ENCODE results near the gene CCM2. TPM values are rescaled to one million over a fixed set of nuclear protein-coding genes. Genes with fewer than 3 reads are reported as not detected.
"Not testable (repeated sequence)": the region's sequence is repeated elsewhere in the genome, so short reads cannot be mapped to it uniquely, and the experiment has no call there.

The CCM2 gene
- polyA plus RNA-seq, 1 donor from 2014 or later, result 25.8 TPM

DNA sequence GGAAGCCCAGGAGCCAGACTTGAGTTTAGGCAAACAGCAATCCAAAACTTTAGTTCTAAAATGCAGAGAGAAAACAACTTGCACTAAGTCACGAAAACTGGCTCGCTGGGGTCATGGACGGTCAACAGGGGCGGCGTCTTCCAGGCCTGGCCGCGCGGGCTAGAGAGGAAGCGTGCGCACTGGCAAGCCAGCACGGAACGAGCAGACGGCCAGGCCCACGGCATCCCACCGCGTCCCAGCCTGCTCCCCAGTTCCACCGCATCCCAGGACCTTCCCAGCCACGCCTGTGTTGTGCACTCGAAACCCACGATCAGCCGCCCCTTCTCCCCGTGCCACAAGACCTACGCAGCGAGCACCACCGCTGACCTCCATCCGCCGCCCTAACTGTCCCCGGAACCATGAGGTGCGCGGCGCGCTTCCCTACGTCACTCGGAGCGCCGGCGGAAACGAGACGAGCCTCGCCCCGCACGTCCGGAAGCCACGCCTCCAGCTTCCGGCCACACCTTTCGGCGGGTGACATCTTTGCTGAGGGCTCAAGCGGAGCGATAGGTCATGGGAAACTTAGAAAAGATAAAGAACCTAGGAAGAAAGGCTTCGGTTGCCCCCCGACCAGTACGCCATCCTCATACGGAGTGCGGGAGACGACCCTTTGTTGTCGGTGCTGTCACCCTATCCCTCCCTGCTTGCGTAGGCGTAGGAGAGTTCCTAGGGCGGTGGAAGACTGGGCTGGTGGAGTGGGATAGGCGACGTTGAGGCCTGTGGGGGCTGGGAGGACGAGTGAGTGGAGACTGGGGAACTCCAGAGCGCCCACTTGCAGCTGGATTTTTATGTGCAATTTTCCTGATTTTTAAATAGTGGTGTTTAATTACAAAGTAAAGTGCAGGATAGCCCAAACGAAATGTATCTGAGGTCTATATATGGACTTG is 111.6 kb downstream of the CCM2 start, which contains the start of gene TBRG4:
Gene TBRG4 (minus strand): TSS at position 400 of the 926 bp plus-strand sequence. CDS start 2,460 bp downstream, outside the sequence.
- Histone ChIP-seq H3K79me2 (replicated peaks; ENCODE audit: insufficient read depth, low read length) (peaks cover 32% of the 10 kb centered on the region), H3K9me2 (ENCODE audit: insufficient read depth, low read length) (no peaks in the 10 kb centered on the region), H3K36me3 (ENCODE audit: insufficient read depth, low read length) (peaks cover 7% of the 10 kb centered on the region), H3K9me3 (ENCODE audit: low read length) (no peaks in the 10 kb centered on the region), H3K27ac (ENCODE audit: low read length) (peak within 1 kb of the TSS; percentile 96), H3K4me3 (ENCODE audit: low read length) (peak within 1 kb of the TSS; percentile 99), H3K9ac (ENCODE audit: low read length) (peak within 1 kb of the TSS; percentile 76), H4K20me1 (ENCODE audit: insufficient read depth) (no peaks in the 10 kb centered on the region), H3K27me3 (ENCODE audit: insufficient read depth, low read depth, low read length) (no peaks in the 10 kb centered on the region), H3K4me2 (ENCODE audit: low read length) (peak within 1 kb of the TSS; percentile 70), H2AFZ (ENCODE audit: low read depth, low read length) (peak within 1 kb of the TSS; percentile 46), H3F3A (ENCODE audit: insufficient read depth, low read length, poor library complexity, severe bottlenecking) (no peaks in the 10 kb centered on the region)
- TF ChIP-seq EZH2 (IDR thresholded peaks at IDR 0.05; ENCODE audit: borderline replicate concordance, insufficient read depth, low read length, poor library complexity, severe bottlenecking) (no peak), RAD21 (conservative IDR thresholded peaks at IDR 0.05) (peak; percentile 75), SMC3 (conservative IDR thresholded peaks at IDR 0.05; ENCODE audit: poor library complexity) (peak; percentile 76), EP300 (conservative IDR thresholded peaks at IDR 0.05; ENCODE audit: poor library complexity, severe bottlenecking) (peak; percentile 81), MXI1 (conservative IDR thresholded peaks at IDR 0.05; ENCODE audit: poor library complexity, severe bottlenecking) (peak; percentile 99), POLR2AphosphoS5 (IDR thresholded peaks at IDR 0.05) (peak; percentile 99), REST (IDR thresholded peaks at IDR 0.05; ENCODE audit: borderline replicate concordance) (peak; percentile 88), TAF1 (IDR thresholded peaks at IDR 0.05; ENCODE audit: low read depth) (peak; percentile 87)
- TF ChIP-seq, protein P1, sequence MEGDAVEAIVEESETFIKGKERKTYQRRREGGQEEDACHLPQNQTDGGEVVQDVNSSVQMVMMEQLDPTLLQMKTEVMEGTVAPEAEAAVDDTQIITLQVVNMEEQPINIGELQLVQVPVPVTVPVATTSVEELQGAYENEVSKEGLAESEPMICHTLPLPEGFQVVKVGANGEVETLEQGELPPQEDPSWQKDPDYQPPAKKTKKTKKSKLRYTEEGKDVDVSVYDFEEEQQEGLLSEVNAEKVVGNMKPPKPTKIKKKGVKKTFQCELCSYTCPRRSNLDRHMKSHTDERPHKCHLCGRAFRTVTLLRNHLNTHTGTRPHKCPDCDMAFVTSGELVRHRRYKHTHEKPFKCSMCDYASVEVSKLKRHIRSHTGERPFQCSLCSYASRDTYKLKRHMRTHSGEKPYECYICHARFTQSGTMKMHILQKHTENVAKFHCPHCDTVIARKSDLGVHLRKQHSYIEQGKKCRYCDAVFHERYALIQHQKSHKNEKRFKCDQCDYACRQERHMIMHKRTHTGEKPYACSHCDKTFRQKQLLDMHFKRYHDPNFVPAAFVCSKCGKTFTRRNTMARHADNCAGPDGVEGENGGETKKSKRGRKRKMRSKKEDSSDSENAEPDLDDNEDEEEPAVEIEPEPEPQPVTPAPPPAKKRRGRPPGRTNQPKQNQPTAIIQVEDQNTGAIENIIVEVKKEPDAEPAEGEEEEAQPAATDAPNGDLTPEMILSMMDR (IDR thresholded peaks at IDR 0.05; ENCODE audit: poor library complexity, severe bottlenecking), result peak; percentile 82

GRCh38 chr7:45112648-45113047 is 112.6 kb downstream of the CCM2 start:
- Histone ChIP-seq H2AFZ (ENCODE audit: low read depth, low read length) (no peak overlapping the region), H3K79me2 (replicated peaks; ENCODE audit: insufficient read depth, low read length) (peaks cover 22% of the 10 kb centered on the region), H3K36me3 (ENCODE audit: insufficient read depth, low read length) (peaks cover 7% of the 10 kb centered on the region), H3K4me3 (ENCODE audit: low read length) (peak overlapping the region; percentile 99), H3K4me2 (ENCODE audit: low read length) (peak overlapping the region; percentile 26), H3K9me3 (ENCODE audit: low read length) (no peaks in the 10 kb centered on the region), H3K9me2 (ENCODE audit: insufficient read depth, low read length) (no peaks in the 10 kb centered on the region), H4K20me1 (ENCODE audit: insufficient read depth) (no peaks in the 10 kb centered on the region), H3F3A (ENCODE audit: insufficient read depth, low read length, poor library complexity, severe bottlenecking) (no peaks in the 10 kb centered on the region), H3K27me3 (ENCODE audit: insufficient read depth, low read depth, low read length) (no peaks in the 10 kb centered on the region), H3K9ac (ENCODE audit: low read length) (peak overlapping the region; percentile 76), H3K27ac (ENCODE audit: low read length) (peak overlapping the region; percentile 96)
- TF ChIP-seq, protein P1 (IDR thresholded peaks at IDR 0.05; ENCODE audit: poor library complexity, severe bottlenecking), result no peak
- TF ChIP-seq TAF1 (IDR thresholded peaks at IDR 0.05; ENCODE audit: low read depth) (no peak), POLR2AphosphoS5 (IDR thresholded peaks at IDR 0.05) (no peak)

DNA sequence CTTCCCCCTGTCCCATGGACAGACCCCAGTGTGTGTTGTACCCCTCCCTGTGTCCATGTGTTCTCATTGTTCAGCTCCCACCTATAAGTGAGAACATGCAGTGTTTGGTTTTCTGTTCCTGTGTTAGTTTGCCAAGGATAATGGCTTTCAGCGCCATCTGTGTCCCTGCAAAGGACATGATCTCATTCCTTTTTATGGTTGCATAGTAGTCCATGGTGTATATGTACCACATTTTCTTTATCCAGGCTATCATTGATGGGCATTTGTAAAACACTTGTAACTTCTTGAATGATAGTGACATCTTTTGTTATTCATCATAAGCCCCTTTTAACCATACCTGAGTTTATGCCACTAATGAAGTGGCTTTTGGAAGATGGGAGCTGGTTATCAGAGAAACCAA is 114.3 kb downstream of the CCM2 start:
- not testable (repeated sequence) for H4K20me1 ChIP-seq (ENCODE audit: insufficient read depth); H3K9me3 ChIP-seq (ENCODE audit: low read length); H3K9ac ChIP-seq (ENCODE audit: low read length); H3K27me3 ChIP-seq (ENCODE audit: insufficient read depth, low read depth, low read length); H3K36me3 ChIP-seq (ENCODE audit: insufficient read depth, low read length); H3K4me3 ChIP-seq (ENCODE audit: low read length); H3K27ac ChIP-seq (ENCODE audit: low read length); H3K4me2 ChIP-seq (ENCODE audit: low read length); H3K9me2 ChIP-seq (ENCODE audit: insufficient read depth, low read length); H3F3A ChIP-seq (ENCODE audit: insufficient read depth, low read length, poor library complexity, severe bottlenecking); H2AFZ ChIP-seq (ENCODE audit: low read depth, low read length)
- H3K79me2 ChIP-seq (replicated peaks; ENCODE audit: insufficient read depth, low read length), result peaks cover 15% of the 10 kb centered on the region
